Measurements from ENCODE around the gene PPP4R2. TPM values are rescaled to one million over a fixed set of nuclear protein-coding genes. Genes with fewer than 3 reads are reported as not detected.
A peak's percentile ranks its signal among the peaks of the same experiment; 100 is the strongest.
"Not testable (repeated sequence)": the region's sequence is repeated elsewhere in the genome, so short reads cannot be mapped to it uniquely, and the experiment has no call there.

Gene PPP4R2
- total RNA-seq, 1 donor from 2014 or later, result 92.1 TPM

DNA sequence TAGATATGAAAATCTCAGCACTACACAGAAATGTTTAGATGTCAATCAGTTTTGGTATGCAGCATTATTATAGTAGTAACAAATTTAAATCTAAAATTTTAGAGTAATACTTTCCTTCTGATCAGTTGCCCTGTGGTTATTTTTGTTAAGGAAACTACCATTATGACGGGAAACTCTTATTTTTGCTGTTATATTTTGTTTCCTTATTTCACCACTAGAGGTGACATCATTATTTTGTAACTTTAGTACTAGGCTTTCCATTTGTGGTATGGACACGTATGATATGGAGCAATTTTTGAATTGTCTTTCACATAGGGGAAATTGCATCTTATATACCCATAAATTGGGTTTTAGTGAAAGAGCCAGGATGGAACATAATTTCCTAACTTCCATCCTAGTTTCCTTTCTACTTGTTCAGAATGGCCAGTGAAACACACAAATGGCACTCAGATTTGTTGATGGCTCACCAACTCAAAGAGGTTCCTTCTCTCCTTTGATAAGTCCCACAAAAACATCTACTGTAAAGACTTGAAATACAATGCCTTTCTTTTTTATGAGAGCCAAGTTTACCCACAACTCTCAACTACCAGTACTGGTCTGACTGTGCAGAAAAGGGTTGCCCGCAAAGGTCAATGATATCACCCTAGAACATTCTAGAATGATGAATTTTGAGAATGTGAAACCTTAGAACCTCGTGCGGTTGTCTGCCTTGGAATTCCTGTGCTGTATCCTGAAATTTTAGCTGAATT, 19.4 kb upstream of the PPP4R2 start:
- DNase-seq, result no peak

DNA sequence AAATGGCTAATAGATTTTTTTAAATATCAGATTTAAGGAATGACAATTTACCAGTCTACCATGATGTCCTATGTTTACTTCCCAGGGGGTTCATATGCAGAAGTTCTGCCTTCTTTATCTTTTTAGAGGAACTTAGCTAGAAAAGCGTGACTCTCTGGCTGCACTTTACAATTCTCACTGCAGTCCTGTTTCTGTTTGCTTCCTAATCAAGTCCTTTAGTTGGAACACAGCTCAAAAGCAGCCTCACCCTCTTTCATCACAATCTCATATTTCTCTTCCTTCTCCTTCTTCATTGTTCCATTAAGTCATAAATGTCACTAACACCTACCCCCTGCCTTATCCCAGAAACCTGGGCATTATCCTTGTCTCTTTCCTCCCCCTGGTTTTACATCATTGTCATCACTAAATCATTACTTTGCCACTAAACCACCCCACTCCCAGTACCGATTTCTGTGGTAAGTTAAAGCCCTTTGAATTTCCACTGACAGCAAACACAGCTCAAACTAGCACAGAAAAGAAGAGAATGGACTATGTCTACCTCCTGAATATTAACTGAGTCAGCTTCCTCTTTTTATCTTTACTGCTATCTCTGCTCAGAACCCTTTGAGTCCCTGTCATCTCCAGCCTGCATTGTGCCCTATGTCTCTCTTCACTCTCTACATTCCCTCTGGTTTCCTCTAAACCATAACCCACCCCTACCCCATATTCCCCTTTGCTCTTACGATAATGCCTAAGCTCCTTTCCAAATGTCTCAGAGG, 13.8 kb upstream of the PPP4R2 start:
- no peak for DNase-seq

DNA sequence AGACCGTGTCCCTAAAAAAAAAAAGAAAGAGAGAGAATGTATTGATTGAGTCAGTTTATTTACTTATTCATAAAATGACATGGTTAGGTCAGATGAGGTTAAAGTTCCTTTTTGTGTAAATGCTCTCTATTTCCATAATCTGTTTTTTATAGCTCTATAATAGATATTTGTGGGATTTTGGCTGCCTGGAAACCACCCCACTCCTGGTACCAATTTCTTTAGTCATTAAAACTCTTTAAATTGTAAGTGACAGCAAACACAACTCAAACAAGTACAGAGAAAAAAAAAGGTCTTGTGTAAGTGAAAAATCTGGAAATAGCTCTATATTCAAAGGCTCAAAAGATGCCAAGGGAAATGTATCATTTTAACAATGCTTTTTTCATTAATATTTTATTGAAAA, 11.0 kb upstream of the PPP4R2 start:
- DNase-seq, result no peak

DNA sequence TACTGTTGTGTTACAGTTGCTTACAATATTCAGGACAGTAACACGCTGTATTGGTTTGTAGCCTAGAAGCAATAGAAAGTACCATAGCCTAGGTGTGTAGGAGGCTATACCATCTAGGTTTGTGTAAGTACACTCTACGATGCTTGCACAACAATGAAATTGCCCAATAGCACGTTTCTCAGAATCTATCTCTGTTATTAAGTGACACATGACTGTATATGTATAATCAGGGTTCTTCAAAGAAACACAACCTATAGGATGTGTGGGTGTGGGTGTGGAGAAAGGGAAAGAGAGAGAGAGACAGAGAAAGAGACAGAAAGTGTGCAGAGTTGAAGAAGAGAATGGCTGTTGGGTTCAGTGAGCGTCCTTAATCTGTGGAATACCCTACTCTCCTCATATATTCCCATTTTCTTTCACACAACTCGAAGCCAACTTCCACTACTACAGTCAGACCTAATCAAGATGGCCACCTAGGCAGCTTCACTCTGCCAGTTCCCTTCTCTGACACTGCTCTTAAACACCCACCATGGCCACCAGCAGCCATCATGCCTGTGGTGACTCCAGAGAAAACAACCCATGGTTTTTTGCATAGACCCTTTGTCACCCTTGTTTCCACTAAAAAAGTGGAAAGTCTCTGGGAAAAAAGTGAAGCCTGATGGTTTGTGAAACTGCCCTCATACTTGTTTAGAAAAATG, 5.8 kb upstream of the PPP4R2 start:
- DNase-seq, result no peak

DNA sequence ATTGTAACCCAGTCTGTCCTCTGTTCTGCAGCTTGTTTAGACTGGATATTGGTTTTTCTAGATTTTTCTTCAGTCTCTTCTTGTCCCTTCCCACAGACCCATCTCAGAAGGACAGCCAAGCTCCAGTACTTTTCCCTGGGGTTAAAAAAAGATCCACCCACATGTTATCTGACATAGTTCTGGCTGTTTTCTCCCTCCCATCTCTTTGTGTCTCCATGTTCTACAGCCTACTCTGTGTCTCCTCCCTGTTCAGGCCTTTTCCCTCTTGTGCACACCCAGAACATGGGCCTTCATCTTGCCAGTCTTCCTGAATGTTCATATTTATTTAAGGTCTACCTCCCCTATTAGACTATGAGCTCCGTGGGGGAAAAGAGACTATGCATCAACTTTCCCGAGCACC, 5.1 kb upstream of the PPP4R2 start:
- no peak for DNase-seq

DNA sequence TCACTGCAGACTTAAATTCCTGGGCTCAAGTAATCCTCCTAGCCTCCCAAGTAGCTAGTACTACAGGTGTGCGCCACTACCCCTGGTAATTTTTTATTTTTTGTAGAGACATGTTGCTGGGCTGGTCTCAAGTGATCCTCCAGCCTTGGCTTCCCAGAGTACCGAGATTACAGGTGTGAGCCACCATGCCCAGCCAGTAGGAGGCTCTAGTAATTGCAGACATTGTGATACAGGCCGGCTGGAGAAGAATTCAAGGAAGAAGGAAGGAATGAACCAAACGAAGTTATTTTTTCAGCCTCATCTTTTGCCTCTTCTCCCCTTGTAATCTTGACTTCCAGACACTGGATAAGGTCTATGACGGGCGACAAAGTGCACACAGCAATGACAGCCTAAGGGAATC, 3.2 kb upstream of the PPP4R2 start:
- no peak for DNase-seq

DNA sequence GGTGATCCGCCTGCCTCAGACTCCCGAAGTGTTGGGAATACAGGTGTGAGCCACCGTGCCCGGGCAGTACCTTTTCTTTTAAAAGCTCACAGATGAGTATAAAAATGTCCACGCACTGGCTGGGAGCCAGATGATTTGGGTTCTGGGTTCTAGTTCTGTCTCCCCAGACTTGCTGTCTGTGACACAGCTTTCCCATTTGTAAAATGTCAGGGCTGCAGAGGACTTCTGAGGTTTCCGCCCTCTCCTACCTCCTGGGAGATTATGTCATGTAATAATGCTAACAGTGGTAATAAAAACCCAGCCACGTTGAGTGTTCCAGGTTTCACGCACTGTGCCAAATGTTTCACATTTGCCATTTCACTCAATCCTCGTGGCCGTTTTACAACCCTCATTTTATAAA, 1.3 kb upstream of the PPP4R2 start:
- DNase-seq, result peak; percentile 17

DNA sequence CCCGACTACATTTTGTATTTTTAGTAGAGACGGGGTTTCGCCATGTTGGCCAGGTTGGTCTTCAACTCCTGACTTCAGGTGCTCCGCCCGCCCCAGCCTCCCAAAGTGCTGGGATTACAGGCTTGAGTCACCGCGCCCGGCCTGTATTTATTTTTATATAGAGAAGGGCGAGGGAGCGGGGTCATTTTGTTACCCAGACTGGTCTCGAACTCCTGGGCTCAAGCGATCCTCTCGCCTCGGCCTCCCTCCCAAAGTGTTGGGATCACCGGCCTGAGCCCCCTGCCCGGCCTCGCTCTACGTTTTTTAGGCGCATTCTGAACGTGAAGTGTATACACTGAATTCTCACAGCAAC, 514 bp upstream of the PPP4R2 start:
- no peak for DNase-seq

DNA sequence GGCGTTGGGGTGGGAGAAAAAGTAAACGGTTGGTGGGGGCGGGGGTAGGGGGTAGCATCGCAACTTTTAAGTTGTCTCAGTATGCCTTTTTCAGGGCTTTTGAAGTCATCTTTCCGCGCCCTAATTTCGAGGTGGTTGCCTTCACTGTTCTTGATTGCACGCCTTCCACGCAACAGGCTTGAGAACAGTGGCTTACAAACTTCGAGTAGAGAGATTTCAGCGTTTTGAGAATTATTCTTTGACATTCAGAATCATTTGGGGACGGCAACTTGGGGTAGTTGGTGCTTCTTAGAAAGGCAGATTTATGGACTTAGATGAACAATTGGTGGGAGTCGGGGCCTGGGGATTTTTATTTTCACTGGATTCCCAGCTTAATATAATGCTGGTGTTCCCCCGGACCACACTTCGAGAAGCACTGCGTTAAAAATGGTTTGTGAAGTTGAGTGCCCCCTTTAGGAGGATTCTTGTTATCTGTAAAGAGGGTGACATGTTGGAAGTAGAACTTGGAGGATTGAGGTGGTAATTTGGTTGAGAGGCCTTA, 880 bp downstream of the PPP4R2 start:
- peak; percentile 83 for DNase-seq

DNA sequence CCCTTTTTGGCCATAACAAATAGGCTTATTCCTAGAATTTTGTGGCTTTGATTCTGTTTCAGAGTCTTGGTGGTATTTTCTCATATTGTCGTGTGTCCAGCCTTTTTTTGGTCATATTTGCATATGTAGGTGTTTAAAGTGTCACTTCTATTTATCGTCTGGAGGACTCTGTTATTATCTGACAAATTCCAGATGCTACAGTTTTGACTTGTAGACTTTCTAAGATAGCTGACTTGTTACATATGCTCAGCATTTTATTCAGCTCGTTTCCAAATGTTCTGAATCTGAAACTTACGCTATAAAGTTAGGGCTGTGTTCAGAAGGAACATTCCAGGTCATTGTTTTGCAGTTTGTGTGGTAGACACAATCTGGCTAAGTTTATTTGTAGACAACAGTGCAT, 1.9 kb downstream of the PPP4R2 start:
- peak; percentile 12 for DNase-seq

DNA sequence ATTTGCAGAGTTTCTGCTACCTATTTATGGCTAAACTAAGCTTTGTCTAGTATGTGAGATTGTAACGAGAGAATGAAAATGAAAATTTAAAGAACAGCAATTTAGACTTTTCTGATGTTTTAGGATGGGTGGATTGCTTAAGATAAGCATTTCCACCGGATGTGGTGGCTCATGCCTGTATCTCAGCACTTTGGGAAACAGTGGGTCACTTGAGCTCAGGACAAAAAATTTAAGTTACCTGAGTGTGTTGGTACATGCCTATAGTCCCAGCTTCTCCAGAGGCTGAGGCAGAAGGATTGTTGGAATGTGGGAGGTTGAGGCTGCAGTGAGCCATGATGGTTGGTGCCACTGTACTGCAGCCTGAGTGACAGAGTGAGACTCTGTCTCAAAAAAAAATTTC, 3.3 kb downstream of the PPP4R2 start:
- no peak for DNase-seq

DNA sequence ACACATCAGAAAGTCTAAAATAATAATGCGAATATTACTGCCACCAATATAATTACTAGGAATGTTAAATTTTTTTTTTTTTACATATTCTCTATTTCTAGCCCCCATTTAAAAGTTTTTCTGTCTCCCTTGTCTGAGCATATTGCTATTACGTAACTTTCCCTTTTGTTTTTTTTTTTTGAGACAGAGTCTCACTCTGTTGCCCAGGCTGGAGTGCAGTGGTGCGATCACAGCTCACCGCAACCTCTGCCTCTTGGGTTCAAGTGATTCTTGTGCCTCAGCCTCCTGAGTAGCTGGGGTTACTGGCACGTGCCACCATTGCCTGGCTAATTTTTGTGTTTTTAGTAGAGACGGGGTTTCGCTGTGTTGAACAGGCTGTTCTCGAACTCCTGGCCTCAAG, 6.4 kb downstream of the PPP4R2 start:
- DNase-seq, result not testable (repeated sequence)

DNA sequence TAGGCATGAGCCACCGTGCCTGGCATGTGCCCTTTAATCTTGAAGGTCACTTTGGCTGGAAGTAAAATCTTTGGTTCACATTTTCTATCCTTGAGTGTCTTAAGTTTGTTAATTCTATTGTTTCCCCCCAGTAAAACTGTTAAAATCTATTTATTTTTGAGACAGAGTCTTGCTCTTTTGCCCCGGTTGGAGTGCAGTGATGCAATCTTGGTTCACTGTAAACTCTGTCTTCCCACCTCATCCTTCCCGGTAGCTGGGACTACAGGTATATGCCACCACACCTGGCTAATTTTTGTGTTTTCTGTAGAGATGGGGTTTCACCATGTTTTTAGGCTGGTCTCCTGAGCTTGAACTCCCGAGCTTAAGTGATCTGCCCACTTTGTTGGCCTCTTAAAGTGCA, 7.7 kb downstream of the PPP4R2 start:
- no peak for DNase-seq

DNA sequence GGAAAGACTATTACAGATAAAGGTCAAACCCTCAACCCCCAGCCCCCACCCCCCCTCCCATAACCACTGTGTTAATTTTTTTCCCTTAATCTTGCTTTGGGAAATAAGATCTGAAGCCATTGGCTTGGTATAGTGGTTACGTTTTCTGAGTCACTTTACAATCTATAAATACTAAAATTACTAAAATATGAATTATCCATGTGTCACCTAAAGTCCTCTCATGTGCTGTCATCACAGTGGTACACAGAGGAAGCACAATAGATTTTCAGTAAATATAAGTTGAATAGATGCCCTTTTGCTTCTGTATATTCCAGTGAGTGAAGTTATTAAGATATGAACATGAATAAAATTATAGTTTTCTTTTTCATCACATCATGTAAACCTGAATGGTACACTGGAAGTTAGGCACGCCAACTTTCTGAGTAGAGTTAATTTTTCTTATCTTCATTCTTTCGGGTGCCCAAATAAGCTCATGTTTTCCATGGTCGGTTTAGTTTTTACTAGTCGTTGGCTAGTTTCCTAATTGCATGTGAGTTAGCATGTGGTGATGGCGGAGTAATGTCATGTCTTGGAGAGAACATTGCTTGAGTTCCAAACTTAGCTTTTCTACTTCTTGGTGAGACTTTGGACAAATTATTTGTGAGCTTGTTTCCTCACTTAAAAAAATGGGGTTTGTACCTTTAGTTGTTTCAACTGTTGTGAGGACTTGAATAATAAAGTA, 11.5 kb downstream of the PPP4R2 start:
- DNase-seq, result no peak

DNA sequence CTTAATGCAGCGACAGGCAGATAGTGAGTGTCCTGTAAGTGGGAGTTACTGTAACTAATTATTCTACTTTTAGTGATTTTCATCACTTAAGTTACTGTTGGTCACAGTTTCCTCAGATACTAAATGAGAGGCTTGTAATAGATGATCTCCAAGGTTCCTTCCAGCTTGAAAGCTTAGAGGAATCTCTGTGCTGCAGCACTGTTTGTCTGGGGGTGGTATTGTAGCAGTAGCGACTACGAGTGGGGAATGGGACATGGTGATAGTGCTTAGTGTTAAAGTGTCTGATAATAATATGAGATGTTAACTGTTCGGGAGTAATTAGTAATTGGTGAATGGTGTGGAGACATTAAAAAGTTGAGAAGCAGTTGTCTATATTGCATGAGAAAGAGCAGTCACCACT, 12.4 kb downstream of the PPP4R2 start:
- DNase-seq, result no peak

DNA sequence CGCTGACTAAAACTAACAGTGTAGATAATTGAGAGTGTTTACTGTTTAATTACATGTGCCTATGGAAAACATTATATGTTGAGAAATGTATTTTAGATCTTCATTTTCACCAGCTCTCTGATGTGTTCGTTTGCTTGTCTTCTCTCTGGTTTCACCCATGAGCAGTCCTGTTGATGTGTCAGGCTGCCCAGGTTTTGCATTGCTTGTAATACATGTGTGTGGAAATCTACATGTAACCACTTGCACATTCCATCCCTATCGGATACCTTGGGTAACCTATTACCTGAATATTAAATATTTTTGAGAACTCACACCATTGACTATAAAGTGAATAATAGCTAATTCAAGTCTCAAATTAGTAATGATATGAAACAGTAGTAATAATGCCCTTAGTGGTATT, 13.1 kb downstream of the PPP4R2 start:
- no peak for DNase-seq

DNA sequence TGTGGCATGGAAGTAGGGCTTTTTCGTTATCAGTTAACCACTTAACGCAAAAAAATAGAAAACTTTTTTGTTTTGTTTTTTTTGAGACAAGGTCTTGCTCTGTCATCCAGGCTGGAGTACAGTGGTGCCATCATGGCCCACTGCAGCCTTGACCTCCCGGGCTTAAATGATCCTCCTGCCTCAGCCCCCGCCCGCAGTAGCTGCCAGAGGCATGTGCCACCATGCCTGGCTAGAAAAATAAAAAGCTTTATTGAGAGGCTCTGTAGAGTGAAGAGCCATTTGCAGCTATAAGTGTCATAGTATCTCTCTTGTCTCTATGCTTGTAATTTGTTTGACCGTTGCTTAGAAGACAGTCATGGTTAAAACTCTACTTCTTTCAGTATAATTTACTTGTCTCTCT, 13.5 kb downstream of the PPP4R2 start:
- DNase-seq, result no peak

DNA sequence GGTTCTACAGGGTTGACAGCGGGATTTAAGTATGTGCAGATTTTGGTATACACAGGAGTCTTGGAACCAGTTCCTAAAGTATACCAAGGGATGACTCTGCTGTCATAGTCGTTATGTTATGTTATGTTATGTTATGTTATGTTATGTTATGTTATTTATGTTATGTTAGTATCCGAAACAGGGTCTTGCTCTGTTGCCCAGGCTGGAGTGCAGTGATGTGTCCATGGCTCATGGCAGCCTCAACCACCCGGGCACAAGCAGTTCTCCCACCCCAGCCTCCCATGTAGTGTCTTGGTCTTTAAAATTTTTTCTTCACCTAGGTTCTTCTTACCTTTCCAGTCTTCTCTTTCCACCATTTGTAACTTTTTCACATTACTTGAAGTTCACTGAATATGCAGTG, 21.7 kb downstream of the PPP4R2 start:
- DNase-seq, result no peak

DNA sequence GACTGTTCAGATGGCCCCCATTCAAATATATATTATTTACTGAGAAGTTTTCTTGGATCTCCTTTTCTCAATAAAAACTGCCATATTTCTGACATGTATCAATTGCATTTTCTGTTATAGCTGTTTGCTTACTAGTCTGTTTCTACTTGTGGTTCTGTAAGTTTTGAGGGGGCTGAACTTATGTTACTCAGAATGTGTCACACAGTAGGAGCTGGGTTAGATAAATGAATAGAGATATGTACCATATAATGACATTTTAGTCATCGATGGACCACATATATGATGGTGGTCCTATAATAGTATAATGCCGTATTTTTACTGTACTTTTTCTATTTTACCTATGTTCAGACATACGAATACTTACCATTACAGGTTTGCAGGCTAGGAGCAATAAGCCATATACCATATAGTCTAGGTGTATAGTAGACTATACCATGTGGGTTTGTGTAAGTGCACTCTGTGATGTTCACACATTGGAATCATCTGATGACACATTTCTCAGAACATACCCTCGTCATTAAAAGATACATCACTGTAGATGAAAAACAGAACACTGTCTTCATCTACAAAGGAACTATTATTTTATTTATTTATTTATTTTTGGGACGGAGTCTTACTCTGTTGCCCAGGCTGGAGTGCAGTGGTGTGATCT, 22.3 kb downstream of the PPP4R2 start:
- DNase-seq, result no peak

DNA sequence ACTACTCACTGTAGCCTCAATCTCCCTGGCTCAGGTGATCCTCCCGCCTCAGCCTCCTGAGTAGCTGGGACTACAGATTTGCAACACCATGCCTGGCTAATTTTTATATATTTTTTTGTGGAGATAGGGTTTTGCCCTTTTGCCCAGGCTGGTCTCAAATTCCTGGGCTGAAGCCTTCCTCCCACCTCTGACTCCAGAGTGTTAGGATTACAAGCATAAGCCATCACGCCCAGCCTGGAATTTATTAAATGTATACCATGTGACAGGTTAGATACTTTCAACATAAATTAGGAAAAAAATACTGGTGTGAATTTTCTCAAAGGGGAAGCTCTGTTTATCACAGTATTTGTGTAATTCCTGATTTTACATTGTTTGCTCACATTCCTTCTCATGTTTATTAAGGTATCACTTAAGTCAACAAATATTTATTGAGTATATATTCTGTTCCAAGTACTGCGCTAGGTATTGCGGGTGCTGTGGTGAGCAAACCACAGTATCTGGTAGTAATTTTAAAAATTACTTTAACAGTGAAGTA, 24.8 kb downstream of the PPP4R2 start:
- no peak for DNase-seq

DNA sequence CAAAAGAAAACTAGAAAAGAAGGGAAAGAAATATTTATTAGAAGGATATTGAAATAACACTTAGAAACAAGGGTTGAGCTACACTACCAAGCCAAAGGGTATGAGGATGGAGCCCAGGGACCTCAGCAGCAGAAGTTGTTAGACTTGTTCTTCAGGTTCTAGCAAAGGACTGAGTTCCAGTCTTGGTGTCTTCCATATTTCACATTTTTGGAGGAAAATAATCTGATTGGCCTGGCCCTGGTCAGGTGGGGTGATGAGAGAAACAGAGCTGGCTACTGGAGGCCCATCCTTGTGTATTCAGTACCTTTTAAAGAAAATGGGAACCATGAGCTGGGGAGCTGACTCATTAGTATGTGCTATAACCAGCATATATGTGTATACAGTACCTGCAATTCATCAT, 28.2 kb downstream of the PPP4R2 start:
- DNase-seq, result no peak
